ENCODE results near the gene GFI1. TPM values are rescaled to one million over a fixed set of nuclear protein-coding genes. Genes with fewer than 3 reads are reported as not detected.

Gene GFI1
- total RNA-seq, 1 donor from 2014 or later, result 0.10 TPM

DNA sequence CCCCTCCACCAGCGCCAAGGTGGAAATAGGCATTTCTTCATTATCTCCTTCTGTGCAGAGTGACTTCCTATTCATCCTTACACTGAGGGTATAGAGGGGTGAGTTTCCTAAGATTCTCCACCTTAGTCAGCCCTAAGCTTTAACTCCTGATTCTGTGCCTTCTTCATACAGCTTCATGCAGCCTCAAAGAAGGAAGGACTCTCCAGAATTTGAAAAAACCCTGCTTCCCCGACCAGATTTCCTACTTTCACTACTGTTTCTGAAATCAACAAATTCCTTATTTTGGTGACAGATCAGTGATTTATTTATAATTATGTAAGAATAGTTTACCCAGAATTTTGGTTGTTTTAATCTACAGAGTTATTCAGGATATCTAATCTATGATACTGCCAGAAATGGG is 28.6 kb downstream of the GFI1 start:
- Mint-ChIP-seq H3K9me3 (no peaks in the 10 kb centered on the region), H3K4me1 (ENCODE audit: unreplicated experiment) (no peaks in the 10 kb centered on the region), H3K27ac (no peak overlapping the region), H3K4me3 (no peak overlapping the region), H3K27me3 (peaks cover 9% of the 10 kb centered on the region), H3K36me3 (no peaks in the 10 kb centered on the region)
- DNase-seq (ENCODE audit: extremely low spot score, unreplicated experiment), result no peak
- TF ChIP-seq, protein P1, sequence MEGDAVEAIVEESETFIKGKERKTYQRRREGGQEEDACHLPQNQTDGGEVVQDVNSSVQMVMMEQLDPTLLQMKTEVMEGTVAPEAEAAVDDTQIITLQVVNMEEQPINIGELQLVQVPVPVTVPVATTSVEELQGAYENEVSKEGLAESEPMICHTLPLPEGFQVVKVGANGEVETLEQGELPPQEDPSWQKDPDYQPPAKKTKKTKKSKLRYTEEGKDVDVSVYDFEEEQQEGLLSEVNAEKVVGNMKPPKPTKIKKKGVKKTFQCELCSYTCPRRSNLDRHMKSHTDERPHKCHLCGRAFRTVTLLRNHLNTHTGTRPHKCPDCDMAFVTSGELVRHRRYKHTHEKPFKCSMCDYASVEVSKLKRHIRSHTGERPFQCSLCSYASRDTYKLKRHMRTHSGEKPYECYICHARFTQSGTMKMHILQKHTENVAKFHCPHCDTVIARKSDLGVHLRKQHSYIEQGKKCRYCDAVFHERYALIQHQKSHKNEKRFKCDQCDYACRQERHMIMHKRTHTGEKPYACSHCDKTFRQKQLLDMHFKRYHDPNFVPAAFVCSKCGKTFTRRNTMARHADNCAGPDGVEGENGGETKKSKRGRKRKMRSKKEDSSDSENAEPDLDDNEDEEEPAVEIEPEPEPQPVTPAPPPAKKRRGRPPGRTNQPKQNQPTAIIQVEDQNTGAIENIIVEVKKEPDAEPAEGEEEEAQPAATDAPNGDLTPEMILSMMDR (conservative IDR thresholded peaks at IDR 0.05), result no peak

DNA sequence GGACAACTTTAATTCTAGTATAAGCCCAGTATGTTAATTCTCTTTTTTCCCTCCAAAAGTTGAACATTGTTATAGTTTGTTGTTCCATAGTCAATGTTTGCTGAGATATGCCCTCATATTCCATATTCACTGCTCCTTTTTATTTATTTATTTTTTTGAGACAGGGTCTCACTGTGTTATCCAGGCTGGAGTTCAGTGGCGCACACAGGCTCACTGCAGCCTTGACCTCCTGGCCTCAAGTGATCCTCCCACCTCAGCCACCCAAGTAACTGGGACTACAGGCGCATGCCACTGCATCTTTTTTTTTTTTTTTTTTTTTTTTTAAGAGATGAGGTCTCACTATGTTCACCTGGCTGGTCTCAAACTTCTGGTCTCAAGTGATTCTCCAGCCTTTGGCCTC is 38.7 kb downstream of the GFI1 start:
- peaks cover 5% of the 10 kb centered on the region for H3K27me3 Mint-ChIP-seq
- no peaks in the 10 kb centered on the region for H3K36me3 Mint-ChIP-seq
- peaks cover 7% of the 10 kb centered on the region for H3K9me3 Mint-ChIP-seq
- H3K27ac Mint-ChIP-seq, result no peak overlapping the region
- no peak overlapping the region for H3K4me3 Mint-ChIP-seq
- H3K4me1 Mint-ChIP-seq (ENCODE audit: unreplicated experiment), result no peaks in the 10 kb centered on the region
- TF ChIP-seq, protein P1 (conservative IDR thresholded peaks at IDR 0.05), result no peak
- DNase-seq (ENCODE audit: extremely low spot score, unreplicated experiment), result no peak

DNA sequence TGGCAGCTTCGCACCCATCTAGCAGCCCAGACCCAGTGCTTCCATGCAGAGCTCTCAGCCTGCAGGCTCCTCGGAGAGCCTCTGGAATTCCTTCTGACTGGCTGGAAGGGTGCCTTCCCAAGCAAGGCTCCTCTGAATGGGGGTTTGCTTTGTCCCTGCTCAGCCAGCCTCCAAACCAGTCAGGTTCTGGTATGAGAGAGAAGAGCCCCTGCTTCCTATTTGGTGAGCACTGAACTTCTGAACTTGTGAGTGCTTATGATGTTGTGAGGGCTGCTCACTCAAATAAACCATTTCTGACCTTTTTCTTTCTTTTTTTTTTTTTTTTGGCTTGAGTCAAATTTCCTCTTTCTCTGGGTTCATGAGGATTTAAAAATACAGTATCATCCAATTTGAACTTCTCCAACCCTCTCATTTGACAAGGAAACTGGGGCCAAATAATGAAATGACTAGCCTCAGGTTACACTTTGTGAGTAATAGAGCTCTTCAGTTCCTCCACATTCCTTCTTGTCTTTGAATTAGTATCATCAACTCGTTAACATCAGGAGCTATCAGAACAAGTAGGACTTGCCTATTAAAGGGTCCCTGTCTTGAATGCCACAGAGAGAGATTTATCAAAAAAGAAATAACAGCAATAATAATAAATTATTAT is 39.6 kb downstream of the GFI1 start:
- Mint-ChIP-seq H3K27ac (no peak overlapping the region), H3K4me1 (ENCODE audit: unreplicated experiment) (no peaks in the 10 kb centered on the region), H3K4me3 (no peak overlapping the region), H3K9me3 (peaks cover 7% of the 10 kb centered on the region), H3K27me3 (peaks cover 5% of the 10 kb centered on the region), H3K36me3 (no peaks in the 10 kb centered on the region)
- TF ChIP-seq, protein P1 (conservative IDR thresholded peaks at IDR 0.05), result no peak
- DNase-seq (ENCODE audit: extremely low spot score, unreplicated experiment), result no peak

DNA sequence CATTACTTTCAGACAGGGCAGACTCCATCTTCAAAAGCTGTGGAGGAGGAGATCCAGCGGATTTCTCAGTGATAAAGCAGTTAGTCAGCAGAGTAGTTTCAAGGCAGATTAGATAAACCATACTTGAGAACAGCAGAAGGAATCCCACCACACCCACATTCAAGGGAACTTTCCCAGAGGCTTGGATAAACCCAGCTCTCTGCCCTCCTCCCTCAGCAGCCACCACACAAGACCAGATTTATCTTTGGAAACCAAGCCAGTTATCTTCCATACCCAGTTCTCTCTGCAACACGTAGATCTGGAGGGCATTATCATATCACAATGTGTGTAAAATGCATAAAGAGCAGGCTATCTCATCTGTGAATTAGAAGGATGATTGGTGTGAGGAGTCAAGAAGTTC is 40.2 kb downstream of the GFI1 start:
- no peak for DNase-seq (ENCODE audit: extremely low spot score, unreplicated experiment)
- Mint-ChIP-seq H3K36me3 (no peaks in the 10 kb centered on the region), H3K4me1 (ENCODE audit: unreplicated experiment) (no peaks in the 10 kb centered on the region), H3K27me3 (peaks cover 5% of the 10 kb centered on the region), H3K27ac (no peak overlapping the region), H3K9me3 (peaks cover 7% of the 10 kb centered on the region), H3K4me3 (no peak overlapping the region)
- TF ChIP-seq, protein P1 (conservative IDR thresholded peaks at IDR 0.05), result no peak

DNA sequence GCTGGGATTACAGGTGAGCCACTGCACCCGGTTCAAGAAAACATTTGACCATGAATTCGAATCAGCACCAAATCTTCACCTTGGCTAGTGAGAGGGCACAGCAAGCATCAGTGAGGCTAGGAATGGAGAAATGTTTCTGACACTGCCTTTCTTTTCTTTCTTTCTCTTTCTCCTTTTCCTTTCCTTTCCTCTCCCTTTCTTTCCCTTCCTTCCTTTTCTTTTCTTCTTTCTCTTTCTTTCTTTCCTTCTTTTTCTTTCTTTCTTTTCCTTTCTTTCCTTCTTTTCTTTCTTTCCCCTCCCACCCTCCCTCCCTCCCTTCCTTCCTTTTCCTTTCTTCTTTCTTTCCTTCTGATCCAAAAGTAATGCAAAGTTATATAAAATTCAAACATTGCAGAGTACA is 40.9 kb downstream of the GFI1 start:
- Mint-ChIP-seq H3K36me3 (no peaks in the 10 kb centered on the region), H3K27me3 (peaks cover 5% of the 10 kb centered on the region), H3K27ac (no peak overlapping the region), H3K9me3 (peaks cover 6% of the 10 kb centered on the region), H3K4me3 (no peak overlapping the region), H3K4me1 (ENCODE audit: unreplicated experiment) (no peaks in the 10 kb centered on the region)
- no peak for DNase-seq (ENCODE audit: extremely low spot score, unreplicated experiment)
- TF ChIP-seq, protein P1 (conservative IDR thresholded peaks at IDR 0.05), result no peak

DNA sequence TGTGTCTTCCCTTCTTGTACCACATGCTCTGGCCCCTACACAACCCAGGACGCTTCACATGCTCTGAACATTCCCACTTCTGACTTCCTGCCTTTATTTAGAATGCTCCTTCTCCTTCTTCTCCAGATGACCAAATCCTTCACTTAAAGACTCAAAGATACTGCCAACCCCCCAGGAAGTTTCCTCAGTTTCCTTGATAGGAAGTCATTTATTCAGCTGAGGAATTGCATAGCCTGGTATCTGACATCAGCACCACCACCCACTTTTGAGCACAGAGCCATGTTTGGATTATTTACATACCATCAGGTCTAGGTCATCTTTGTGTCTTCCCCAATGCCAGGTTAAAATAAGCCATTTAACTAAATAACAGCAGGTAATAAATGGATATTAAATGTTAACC is 42.4 kb downstream of the GFI1 start:
- TF ChIP-seq, protein P1 (conservative IDR thresholded peaks at IDR 0.05), result no peak
- Mint-ChIP-seq H3K27ac (no peak overlapping the region), H3K27me3 (peaks cover 5% of the 10 kb centered on the region), H3K9me3 (no peaks in the 10 kb centered on the region), H3K4me3 (no peak overlapping the region), H3K4me1 (ENCODE audit: unreplicated experiment) (no peaks in the 10 kb centered on the region), H3K36me3 (no peaks in the 10 kb centered on the region)
- DNase-seq (ENCODE audit: extremely low spot score, unreplicated experiment), result no peak
